Fibroblast of mammary gland (primary cell): ENCODE measurements around the gene KHK.

Experiments used
- DNase-seq: peaks from one replicate; pipeline ENCODE4 v3.0.0-alpha.2; 2010; ENCODE audit warnings: low read depth
- H3K4me3 ChIP-seq: 2 replicates; pipeline ENCODE4 v1.5.1; 2011; ENCODE audit warnings: low read depth, mild to moderate bottlenecking, low read length, moderate library complexity; ENCODE audit not compliant: control insufficient read depth
- TF ChIP-seq, protein P1 (sequence below): conservative IDR thresholded peaks from 2 replicates; pipeline ENCODE4 v1.5.1; 2011; ENCODE audit warnings: low read depth, low read length, inconsistent platforms; ENCODE audit not compliant: control insufficient read depth, insufficient read depth

The KHK gene

DNA sequence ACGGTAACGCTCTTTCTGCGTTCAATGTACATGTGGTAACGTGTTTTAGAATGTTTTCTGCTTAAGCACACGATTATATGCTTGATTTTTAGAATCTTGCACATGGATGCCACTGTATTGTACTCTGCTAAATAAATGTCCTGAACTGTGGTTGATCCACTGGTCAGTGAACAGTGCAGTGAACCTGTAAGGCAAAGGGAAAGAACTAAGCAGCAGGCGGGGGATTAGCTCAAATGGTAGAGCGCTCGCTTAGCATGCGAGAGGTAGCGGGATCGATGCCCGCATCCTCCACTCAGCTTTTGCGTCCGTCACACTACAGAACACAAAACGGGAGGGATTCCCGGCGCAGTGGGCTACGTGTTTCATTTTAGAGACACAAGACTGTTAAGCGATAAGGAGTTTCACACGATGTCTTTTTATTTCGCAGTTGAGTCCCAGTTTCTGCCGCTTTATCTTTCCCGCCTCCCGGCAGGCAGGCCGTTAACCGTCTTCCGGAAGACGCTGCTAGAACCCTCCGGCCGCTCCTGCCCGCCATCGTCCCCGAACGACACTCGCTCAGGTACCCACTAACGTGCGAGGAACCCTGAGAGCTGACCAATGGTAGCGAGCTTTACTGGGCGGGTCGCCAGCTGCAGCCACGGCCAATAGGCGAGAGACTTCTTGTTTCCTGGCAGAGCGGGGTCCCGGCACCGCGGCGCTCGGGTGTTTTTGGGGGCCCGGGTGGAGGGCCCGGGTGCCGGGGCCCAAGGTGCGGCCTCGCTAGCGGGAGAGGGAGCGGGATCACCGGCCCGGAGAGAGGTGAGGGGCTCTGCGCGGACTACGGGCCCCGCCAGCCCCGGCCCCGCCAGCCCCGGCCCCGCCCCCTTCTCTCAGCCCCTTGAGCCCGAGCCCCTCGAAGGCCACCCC is 35.3 kb upstream of the KHK start, which contains the start of gene AGBL5:
Gene AGBL5 (plus strand): TSS at position 673 of the 906 bp plus-strand sequence. CDS start 1,291 bp downstream, outside the sequence.
- H3K4me3 ChIP-seq, result peak within 1 kb of the TSS; percentile 84
- TF ChIP-seq, protein P1, sequence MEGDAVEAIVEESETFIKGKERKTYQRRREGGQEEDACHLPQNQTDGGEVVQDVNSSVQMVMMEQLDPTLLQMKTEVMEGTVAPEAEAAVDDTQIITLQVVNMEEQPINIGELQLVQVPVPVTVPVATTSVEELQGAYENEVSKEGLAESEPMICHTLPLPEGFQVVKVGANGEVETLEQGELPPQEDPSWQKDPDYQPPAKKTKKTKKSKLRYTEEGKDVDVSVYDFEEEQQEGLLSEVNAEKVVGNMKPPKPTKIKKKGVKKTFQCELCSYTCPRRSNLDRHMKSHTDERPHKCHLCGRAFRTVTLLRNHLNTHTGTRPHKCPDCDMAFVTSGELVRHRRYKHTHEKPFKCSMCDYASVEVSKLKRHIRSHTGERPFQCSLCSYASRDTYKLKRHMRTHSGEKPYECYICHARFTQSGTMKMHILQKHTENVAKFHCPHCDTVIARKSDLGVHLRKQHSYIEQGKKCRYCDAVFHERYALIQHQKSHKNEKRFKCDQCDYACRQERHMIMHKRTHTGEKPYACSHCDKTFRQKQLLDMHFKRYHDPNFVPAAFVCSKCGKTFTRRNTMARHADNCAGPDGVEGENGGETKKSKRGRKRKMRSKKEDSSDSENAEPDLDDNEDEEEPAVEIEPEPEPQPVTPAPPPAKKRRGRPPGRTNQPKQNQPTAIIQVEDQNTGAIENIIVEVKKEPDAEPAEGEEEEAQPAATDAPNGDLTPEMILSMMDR, result no peak
- DNase-seq, result peak; percentile 90

DNA sequence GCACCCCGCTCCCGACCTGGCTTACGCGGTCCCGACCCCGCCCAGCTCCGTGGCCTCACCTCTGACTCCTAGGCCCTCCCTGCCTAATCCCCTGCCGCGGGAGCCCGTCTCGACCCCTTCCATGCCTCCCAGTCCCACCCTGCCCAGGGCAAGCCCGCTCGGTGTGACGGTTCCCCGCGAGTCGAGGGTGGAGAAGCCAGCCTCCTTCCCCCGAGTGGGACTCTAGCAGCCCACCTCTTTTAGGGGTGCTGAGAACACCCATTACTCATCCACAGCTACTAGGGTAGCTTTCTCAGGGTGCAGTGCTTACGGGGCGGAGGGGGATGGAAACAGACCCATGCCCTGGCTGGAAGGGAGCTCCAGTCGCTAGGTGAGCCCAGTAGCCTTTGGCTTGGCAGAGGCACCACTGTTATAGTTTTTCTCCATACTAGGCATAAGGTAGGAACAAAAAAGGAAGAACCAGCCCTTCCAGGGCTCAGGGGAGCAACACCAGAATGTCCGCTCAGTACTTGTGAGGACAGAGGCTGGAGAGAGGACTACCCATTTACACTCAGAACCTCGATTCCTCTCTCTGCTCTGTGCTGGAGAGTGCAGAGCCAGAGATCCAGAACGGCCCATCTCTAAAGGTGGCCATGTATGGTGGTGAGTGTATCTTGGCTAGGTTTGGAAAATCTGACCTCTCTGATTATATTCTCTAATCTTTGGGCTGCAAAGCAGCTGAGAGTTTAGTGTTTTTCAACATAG is 34.5 kb upstream of the KHK start:
- H3K4me3 ChIP-seq, result peak overlapping the region; percentile 84
- TF ChIP-seq, protein P1, result no peak
- DNase-seq, result no peak

DNA sequence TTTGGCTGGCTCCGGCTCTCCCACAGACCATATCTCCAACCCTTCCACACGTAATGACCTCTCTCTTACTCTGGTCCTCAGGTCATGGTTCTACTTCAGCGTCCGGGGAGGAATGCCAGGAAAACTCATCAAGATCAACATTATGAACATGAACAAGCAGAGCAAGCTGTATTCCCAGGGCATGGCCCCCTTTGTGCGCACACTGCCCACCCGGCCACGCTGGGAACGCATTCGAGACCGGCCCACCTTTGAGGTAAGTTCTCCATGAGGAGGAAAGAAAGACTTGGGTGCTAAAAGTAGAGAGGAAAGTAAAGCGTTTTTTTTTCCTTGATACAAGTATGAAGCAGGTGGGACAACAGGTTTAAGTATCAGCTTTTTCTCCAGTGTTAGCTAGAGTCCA is 33.3 kb upstream of the KHK start:
- TF ChIP-seq, protein P1, result no peak
- no peak overlapping the region for H3K4me3 ChIP-seq

DNA sequence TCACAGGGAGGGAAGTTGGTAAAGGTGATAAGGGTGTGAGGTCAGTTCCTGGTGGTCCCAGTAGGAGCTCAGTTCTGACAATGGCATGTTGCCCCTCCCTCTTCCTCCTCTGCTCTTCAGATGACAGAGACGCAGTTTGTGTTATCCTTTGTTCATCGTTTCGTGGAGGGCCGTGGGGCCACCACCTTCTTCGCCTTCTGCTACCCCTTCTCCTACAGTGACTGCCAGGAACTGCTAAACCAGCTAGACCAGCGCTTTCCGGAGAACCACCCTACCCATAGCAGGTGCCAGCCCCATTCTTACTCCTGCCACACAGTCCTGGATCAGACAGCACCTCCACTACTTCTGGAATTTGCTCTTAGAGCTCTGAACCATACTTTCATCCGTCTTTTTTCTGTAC is 32.8 kb upstream of the KHK start:
- TF ChIP-seq, protein P1, result no peak
- DNase-seq, result no peak
- H3K4me3 ChIP-seq, result no peak overlapping the region

More for the DNA sequence above, 33.3 kb upstream of the KHK start:
- no peak for DNase-seq

DNA sequence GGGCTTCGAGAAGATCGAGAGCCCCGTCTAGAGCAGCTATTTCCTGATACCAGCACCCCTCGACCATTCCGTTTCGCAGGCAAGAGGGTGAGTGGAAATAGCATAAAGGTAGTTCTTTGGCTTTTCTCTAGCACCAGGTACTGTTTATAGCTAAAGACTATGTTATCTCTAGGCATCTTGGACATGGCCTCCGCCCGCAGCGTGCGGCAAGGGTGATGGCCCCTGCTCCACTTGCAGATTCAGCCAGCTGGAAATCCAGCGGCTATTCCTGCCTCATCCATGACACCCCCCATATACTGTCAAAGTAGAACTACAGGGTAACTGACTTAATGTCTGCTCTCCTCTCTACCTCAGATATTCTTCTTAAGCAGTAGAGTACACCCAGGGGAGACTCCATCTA is 31.9 kb upstream of the KHK start:
- DNase-seq, result no peak
- no peak overlapping the region for H3K4me3 ChIP-seq
- TF ChIP-seq, protein P1, result no peak

DNA sequence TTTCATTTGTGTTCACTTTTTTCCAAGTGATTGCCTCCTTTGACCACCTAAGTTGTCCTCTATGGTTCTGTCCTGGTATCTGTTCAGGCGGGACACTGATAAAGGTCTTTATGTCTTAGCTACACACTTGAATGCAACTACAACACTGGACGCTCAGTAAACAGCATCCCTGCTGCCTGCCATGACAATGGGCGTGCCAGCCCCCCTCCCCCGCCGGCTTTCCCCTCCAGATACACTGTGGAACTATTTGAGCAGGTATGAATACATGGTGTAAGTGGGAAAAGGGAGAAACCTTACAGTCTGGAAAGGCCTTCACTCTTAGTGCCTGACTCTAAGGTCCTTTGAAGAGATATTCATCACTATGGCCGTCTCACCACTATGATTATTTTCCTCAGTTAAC is 29.4 kb upstream of the KHK start:
- no peak for DNase-seq
- H3K4me3 ChIP-seq, result no peak overlapping the region
- TF ChIP-seq, protein P1, result no peak
